ENCODE results near the gene CYP4X1.
"Not testable (repeated sequence)": the region's sequence is repeated elsewhere in the genome, so short reads cannot be mapped to it uniquely, and the experiment has no call there.

CYP4X1 gene

GRCh38 chr1:47023268-47024140 is at the start of gene CYP4X1:
TSS of gene CYP4X1 (plus strand) at chr1:47023669. CDS start at chr1:47023818, 149 bp downstream.
- DNase-seq (ENCODE audit: low spot score): no peak

- no peak for DNase-seq (ENCODE audit: low spot score)
Observed at GRCh38 chr1:46983166-46983829, 40.2 kb upstream of the CYP4X1 start.

- no peak for DNase-seq (ENCODE audit: low spot score)
Observed at GRCh38 chr1:46983830-46984586, 39.5 kb upstream of the CYP4X1 start.

- not testable (repeated sequence) for DNase-seq (ENCODE audit: low spot score)
Observed at GRCh38 chr1:46990541-46990940, 32.9 kb upstream of the CYP4X1 start.

GRCh38 chr1:46991083-46991923 is 32.2 kb upstream of the CYP4X1 start:
- DNase-seq (ENCODE audit: low spot score): no peak

- no peak for DNase-seq (ENCODE audit: low spot score)
Observed at GRCh38 chr1:46996659-46997281, 26.7 kb upstream of the CYP4X1 start.

- no peak for DNase-seq (ENCODE audit: low spot score)
Observed at GRCh38 chr1:47002211-47002610, 21.3 kb upstream of the CYP4X1 start.

GRCh38 chr1:47003896-47004403 is 19.5 kb upstream of the CYP4X1 start:
- no peak for DNase-seq (ENCODE audit: low spot score)

GRCh38 chr1:47006437-47006836 is 17.0 kb upstream of the CYP4X1 start:
- DNase-seq (ENCODE audit: low spot score): not testable (repeated sequence)

- DNase-seq (ENCODE audit: low spot score): no peak
Observed at GRCh38 chr1:47013293-47013692, 10.2 kb upstream of the CYP4X1 start.

GRCh38 chr1:47021070-47021469 is 2.4 kb upstream of the CYP4X1 start:
- DNase-seq (ENCODE audit: low spot score): no peak

- DNase-seq (ENCODE audit: low spot score): no peak
Observed at GRCh38 chr1:47024141-47024801, 802 bp downstream of the CYP4X1 start.

- no peak for DNase-seq (ENCODE audit: low spot score)
Observed at GRCh38 chr1:47030170-47030805, 6.8 kb downstream of the CYP4X1 start.

GRCh38 chr1:47031059-47031458 is 7.6 kb downstream of the CYP4X1 start:
- DNase-seq (ENCODE audit: low spot score): no peak

- no peak for DNase-seq (ENCODE audit: low spot score)
Observed at GRCh38 chr1:47031585-47031984, 8.1 kb downstream of the CYP4X1 start.

- no peak for DNase-seq (ENCODE audit: low spot score)
Observed at GRCh38 chr1:47036764-47037163, 13.3 kb downstream of the CYP4X1 start.

GRCh38 chr1:47059376-47059775 is 35.9 kb downstream of the CYP4X1 start:
- no peak for DNase-seq (ENCODE audit: low spot score)

GRCh38 chr1:47067097-47067594 is 43.7 kb downstream of the CYP4X1 start, which contains the start of gene CYP4Z1:
TSS of gene CYP4Z1 (plus strand) at chr1:47067231. CDS start at chr1:47067491, 260 bp downstream.
- DNase-seq (ENCODE audit: low spot score): no peak

GRCh38 chr1:47069080-47069479 is 45.6 kb downstream of the CYP4X1 start:
- DNase-seq (ENCODE audit: low spot score): not testable (repeated sequence)

- DNase-seq (ENCODE audit: low spot score): not testable (repeated sequence)
Observed at GRCh38 chr1:47069509-47069908, 46.0 kb downstream of the CYP4X1 start.

All from hematopoietic multipotent progenitor cell treated with erythropoietin and hydrocortisone succinate and interleukin-3 and kit ligand, for 15 days (in vitro differentiated cells).